Fibroblast of villous mesenchyme (primary cell): ENCODE data around the gene ZSWIM8. TPM values are rescaled to one million over a fixed set of nuclear protein-coding genes. Genes with fewer than 3 reads are reported as not detected.
"Not testable (repeated sequence)": the region's sequence is repeated elsewhere in the genome, so short reads cannot be mapped to it uniquely, and the experiment has no call there.

Experiments
- DNase-seq: peaks from one replicate; pipeline ENCODE4 v3.0.0-alpha.2; 2010; ENCODE audit warnings: low read depth
- H3K4me3 ChIP-seq: 2 replicates; pipeline ENCODE4 v1.5.1; 2011; ENCODE audit warnings: low read depth, mild to moderate bottlenecking, low read length
- total RNA-seq: library from RNA; depleted of rRNA; stranded (reverse); fragments of >200 nt; gene quantifications from 2 replicates; pipeline ENCODE4 v1.2.3, GENCODE V29; 2012
- TF ChIP-seq, protein P1 (sequence below): IDR thresholded peaks from 2 replicates; pipeline ENCODE4 v1.5.1; 2012; ENCODE audit warnings: low read depth, mild to moderate bottlenecking, low read length; ENCODE audit not compliant: insufficient read depth

The ZSWIM8 gene
- total RNA-seq, 1 donor, result 82.5 TPM

- TF ChIP-seq, protein P1, sequence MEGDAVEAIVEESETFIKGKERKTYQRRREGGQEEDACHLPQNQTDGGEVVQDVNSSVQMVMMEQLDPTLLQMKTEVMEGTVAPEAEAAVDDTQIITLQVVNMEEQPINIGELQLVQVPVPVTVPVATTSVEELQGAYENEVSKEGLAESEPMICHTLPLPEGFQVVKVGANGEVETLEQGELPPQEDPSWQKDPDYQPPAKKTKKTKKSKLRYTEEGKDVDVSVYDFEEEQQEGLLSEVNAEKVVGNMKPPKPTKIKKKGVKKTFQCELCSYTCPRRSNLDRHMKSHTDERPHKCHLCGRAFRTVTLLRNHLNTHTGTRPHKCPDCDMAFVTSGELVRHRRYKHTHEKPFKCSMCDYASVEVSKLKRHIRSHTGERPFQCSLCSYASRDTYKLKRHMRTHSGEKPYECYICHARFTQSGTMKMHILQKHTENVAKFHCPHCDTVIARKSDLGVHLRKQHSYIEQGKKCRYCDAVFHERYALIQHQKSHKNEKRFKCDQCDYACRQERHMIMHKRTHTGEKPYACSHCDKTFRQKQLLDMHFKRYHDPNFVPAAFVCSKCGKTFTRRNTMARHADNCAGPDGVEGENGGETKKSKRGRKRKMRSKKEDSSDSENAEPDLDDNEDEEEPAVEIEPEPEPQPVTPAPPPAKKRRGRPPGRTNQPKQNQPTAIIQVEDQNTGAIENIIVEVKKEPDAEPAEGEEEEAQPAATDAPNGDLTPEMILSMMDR, result no peak
- DNase-seq, result no peak
Observed at GRCh38 chr10:73788864-73789658, 3.7 kb downstream of the ZSWIM8 start.

GRCh38 chr10:73789659-73790055, 4.3 kb downstream of the ZSWIM8 start:
- TF ChIP-seq, protein P1, result no peak
- DNase-seq, result no peak
- no peak overlapping the region for H3K4me3 ChIP-seq

More at GRCh38 chr10:73788864-73789658, 3.7 kb downstream of the ZSWIM8 start:
- no peak overlapping the region for H3K4me3 ChIP-seq

GRCh38 chr10:73790886-73791625, 5.7 kb downstream of the ZSWIM8 start:
- no peak overlapping the region for H3K4me3 ChIP-seq
- TF ChIP-seq, protein P1, result no peak
- no peak for DNase-seq

GRCh38 chr10:73791871-73792400, 6.5 kb downstream of the ZSWIM8 start:
- TF ChIP-seq, protein P1, result no peak
- no peak overlapping the region for H3K4me3 ChIP-seq
- no peak for DNase-seq

- DNase-seq, result no peak
- no peak overlapping the region for H3K4me3 ChIP-seq
- TF ChIP-seq, protein P1, result no peak
Observed at GRCh38 chr10:73793456-73793855, 8.1 kb downstream of the ZSWIM8 start.

DNA sequence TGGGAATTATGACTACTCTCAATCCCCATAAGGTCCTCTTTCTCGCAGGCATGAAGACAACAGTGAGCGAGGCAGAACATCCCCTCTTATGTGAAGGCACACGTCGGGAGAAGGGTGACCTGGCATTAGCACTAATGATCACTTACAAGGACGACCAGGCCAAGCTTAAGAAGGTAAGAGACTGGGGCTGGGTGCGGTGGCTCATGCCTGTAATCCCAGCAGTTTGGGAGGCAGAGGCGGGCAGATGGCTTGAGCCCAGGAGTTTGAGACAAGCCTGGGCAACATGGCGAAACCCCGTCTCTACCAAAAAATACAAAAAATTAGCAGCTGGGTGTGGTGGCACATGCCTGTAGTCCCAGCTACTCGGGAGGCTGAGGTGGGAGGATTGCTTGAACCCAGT, 10.1 kb downstream of the ZSWIM8 start:
- H3K4me3 ChIP-seq, DNase-seq: not testable (repeated sequence)

DNA sequence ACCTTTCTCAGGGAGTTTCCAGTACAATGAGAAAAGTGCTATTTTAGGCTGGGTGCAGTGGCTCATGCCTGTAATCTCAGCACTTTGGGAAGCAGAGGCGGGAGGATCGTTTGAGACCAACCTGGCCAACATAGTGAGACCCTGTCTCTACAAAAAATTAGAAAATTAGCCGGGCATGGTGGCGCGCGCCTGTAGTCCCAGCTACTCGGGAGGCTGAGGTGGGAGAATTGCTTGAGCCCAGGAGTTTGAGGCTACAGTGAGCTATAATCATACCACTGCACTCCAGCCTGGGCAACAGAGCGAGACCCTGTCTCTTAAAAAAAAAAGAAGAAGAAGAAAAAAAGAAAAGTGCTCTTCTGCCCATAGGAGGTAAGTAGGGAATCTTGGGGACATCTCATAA, 10.6 kb downstream of the ZSWIM8 start:
- not testable (repeated sequence) for H3K4me3 ChIP-seq, DNase-seq
